HG02642 (cell line): ENCODE measurements around the gene AKIRIN2.

Experiments used
- ATAC-seq: cut with Tn5 transposase; IDR thresholded peaks from one replicate; pipeline ENCODE4 v1.9.1; 2021; ENCODE audit warnings: mild to moderate bottlenecking; ENCODE audit not compliant: unreplicated experiment, poor library complexity

Gene AKIRIN2

GRCh38 chr6:87660226-87660911 lies 41.7 kb downstream of the AKIRIN2 start:
- ATAC-seq = no peak

DNA sequence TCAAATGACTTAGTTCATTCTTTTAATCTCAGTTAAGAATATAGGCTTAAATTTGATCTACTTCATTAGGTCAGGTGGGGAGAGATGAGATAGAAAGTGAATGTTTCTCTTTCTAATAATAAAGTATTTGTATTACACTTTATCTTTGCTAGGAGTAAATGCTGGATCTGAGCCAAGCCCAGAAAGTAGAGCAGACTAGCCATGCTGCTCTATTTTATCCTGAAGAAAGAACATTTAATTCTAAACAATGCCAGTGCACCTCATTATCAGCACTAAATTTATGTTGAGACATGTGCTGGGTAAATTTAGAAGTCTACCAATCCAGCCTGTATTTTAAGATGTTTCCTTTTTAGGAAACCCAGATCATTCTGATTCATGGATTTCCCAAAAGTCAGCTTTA lies 43.5 kb downstream of the AKIRIN2 start:
- ATAC-seq = no peak

GRCh38 chr6:87656857-87657256 lies 45.2 kb downstream of the AKIRIN2 start:
- ATAC-seq = peak; percentile 70

GRCh38 chr6:87655824-87656223 lies 46.2 kb downstream of the AKIRIN2 start:
- ATAC-seq = no peak

DNA sequence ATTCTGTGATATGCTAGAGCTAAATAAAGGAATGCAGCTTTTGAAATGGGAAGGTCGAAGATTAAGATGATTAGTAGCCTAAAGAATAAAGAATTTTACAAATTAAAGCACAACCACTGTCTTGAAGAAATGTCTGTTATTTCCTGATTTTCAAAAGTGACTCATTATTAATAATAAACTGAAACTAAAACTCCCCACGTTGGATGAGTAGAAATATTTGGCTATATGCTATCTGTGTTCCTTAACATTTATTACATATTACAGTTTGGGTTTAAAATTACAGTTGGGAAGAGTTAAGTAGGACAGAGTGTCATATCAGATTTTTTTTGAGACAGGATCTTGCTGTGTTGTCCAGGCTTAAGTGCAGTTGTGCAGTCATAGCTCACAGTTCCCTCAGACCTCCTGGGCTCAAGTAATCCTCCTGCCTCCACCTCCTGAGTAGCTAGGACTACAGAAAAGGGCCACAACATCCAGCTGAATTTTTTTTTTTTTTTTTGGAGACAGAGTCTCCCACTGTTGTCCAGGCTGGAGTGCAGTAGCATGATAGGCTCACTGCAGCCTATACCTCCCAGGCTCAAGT lies 47.1 kb downstream of the AKIRIN2 start:
- no peak for ATAC-seq

GRCh38 chr6:87654122-87654521 lies 47.9 kb downstream of the AKIRIN2 start:
- no peak for ATAC-seq

DNA sequence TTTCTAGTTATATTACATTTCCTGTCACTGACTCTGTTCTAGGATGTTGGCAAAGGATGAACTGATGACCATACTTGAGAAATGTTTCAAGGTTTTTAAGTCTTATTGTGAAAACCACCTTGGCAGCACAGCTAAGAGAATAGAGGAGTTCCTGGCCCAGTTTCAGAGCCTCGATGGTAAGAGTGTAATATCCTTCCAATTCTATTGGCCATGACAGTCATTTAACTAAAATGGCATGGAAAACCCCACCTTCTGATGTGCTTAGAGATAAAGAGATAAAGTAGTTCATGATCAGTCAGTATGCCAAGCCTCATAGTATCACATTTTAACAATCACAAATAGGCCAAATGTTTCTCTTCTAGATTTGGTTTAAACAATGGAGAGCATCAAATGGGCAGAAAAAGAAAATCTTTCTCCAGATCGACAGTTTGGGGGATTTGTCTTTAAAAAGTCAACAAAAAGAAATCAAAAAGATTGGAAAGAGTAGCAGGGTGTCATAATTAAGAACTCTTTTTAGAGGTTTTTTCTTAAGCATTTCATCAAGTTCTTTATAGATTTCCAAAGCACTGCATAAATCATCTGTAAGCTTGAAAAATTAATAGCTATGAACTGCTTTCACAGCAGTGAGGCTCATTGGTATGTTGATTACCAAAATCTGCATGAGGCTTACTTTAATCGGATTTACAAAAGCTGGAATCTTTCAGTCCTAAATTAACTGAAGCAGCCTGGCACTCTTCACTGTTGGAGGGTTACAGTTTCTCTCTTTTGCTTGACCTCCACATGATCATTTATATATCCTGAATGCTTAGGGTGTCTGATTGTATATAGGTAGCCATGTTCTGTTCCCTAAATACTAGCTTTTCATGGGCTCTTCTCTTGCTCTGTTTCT lies 48.7 kb downstream of the AKIRIN2 start:
- no peak for ATAC-seq

DNA sequence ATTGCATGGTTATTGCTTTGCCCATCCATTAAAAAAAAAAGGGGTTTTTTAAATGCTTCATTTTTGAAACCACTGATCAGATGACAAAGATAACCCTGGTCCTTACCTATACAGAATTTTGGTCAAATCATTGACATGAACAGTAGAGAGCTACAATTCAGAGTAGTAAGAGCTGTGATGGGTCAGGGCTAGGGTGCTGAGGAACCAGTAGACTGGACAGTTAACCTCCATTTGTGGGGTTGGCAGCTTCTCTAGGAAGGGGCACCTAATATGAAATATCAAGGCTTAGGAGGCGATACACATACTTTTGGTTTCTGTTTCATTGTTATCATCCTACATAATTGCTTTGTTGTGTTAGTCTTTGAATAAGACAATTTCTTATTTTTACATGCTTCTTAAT lies 57.0 kb downstream of the AKIRIN2 start:
- no peak for ATAC-seq

GRCh38 chr6:87641065-87641692 lies 60.9 kb downstream of the AKIRIN2 start:
- no peak for ATAC-seq

- ATAC-seq = no peak
These were observed 62.7 kb downstream of the AKIRIN2 start for GRCh38 chr6:87639373-87639772.

GRCh38 chr6:87637106-87637505 lies 64.9 kb downstream of the AKIRIN2 start:
- no peak for ATAC-seq

GRCh38 chr6:87636315-87636714 lies 65.7 kb downstream of the AKIRIN2 start:
- ATAC-seq = peak; percentile 56

- ATAC-seq = no peak
These were observed 68.2 kb downstream of the AKIRIN2 start for GRCh38 chr6:87633851-87634250.

DNA sequence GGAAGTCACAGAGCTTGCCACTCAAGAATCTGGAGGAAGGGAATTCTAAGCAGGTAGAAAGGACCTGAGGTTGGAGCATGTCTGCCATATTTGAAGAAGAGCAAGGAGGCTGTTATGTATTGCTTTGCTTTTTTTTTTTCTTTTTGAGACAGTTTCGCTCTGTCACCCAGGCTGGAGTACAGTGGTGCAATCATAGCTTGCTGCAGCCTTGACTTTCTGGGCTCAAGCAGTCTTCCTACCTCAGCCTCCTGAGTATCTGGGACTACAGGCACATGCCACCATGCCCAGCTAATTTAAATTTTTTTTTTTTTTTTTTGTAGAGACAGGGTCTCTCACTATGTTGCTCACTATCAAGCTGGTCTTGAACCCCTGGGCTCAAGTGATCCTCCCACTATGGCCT lies 71.3 kb downstream of the AKIRIN2 start:
- no peak for ATAC-seq

DNA sequence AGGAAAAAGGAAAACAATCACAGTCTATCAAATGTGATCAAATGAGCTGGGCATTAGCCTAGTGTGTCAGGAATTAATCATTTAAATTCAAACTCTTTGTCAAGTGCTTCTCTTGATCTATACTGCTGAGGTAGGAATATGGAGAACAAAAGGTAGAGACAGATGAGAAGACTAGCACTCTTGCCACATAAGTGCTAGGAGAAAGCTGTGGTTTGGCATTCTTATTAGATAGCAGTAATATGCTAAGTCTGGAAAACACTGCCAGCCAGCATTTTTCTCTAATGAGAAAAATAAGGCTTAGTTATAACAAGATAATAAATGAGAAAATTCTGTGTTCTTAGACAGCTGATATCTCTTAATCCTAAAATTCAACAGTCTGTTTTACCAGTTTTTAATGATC lies 73.2 kb downstream of the AKIRIN2 start:
- no peak for ATAC-seq

DNA sequence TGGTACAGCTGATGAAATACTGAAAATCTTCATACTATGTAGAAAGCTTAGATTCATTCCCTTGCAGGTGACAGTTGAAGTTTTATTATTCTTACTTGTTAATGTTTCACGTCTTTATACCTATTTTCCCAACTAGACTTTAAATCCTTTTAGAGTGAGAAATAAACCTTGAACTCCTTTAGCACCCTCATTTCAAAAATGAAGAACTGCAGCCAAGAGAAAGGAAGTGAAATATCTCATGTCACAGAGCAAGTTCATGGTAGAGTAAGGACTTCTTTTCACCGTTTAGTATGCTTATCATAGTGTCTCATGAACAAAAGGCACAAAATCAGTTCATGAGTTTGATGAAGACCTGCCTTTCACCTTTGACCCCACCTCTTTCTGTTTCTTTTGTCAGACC lies 73.6 kb downstream of the AKIRIN2 start:
- ATAC-seq = no peak
